ENCODE data around the gene KIAA0825.
A peak's percentile ranks its signal among the peaks of the same experiment; 100 is the strongest.

Gene KIAA0825

GRCh38 chr5:94473936-94474335 lies 144.5 kb downstream of the KIAA0825 start:
- no peak for DNase-seq (ENCODE audit: extremely low spot score)
- CTCF ChIA-PET = no interaction called here
- TF ChIP-seq CTBP1 (IDR thresholded peaks at IDR 0.05; ENCODE audit: borderline replicate concordance) (no peak), HDGF (IDR thresholded peaks at IDR 0.05; ENCODE audit: borderline replicate concordance) (no peak), PKNOX1 (IDR thresholded peaks at IDR 0.05) (no peak), FOXA1 (IDR thresholded peaks at IDR 0.05) (no peak), FOXK2 (IDR thresholded peaks at IDR 0.05) (no peak), SP1 (IDR thresholded peaks at IDR 0.05) (no peak), TARDBP (IDR thresholded peaks at IDR 0.05) (no peak), FOXM1 (IDR thresholded peaks at IDR 0.05; ENCODE audit: borderline replicate concordance) (no peak), ELF4 (IDR thresholded peaks at IDR 0.05) (no peak), L3MBTL2 (conservative IDR thresholded peaks at IDR 0.05) (no peak), ARNT (IDR thresholded peaks at IDR 0.05) (no peak), LEF1 (IDR thresholded peaks at IDR 0.05; ENCODE audit: borderline replicate concordance) (no peak), ZNF384 (IDR thresholded peaks at IDR 0.05) (no peak), BHLHE40 (IDR thresholded peaks at IDR 0.05; ENCODE audit: borderline replicate concordance) (no peak), NFRKB (IDR thresholded peaks at IDR 0.05) (no peak), SUZ12 (IDR thresholded peaks at IDR 0.05) (no peak)
- POLR2A ChIA-PET = no interaction called here

GRCh38 chr5:94471521-94471920 lies 146.9 kb downstream of the KIAA0825 start:
- DNase-seq (ENCODE audit: extremely low spot score) = no peak
- CTCF ChIA-PET = interaction anchor here (0.6 kb wide), 1 partner anchor 30 kb away, joined by 3 read pairs; no protein-coding TSS in a partner anchor
- no peak for TF ChIP-seq BHLHE40 (IDR thresholded peaks at IDR 0.05; ENCODE audit: borderline replicate concordance)
- no peak for TF ChIP-seq FOXM1 (IDR thresholded peaks at IDR 0.05; ENCODE audit: borderline replicate concordance)
- TF ChIP-seq LEF1 (IDR thresholded peaks at IDR 0.05; ENCODE audit: borderline replicate concordance) = no peak
- no peak for TF ChIP-seq ZNF384 (IDR thresholded peaks at IDR 0.05)
- TF ChIP-seq HDGF (IDR thresholded peaks at IDR 0.05; ENCODE audit: borderline replicate concordance) = no peak
- no peak for TF ChIP-seq ELF4 (IDR thresholded peaks at IDR 0.05)
- no peak for TF ChIP-seq FOXA1 (IDR thresholded peaks at IDR 0.05)
- TF ChIP-seq TARDBP (IDR thresholded peaks at IDR 0.05) = no peak
- no peak for TF ChIP-seq CTBP1 (IDR thresholded peaks at IDR 0.05; ENCODE audit: borderline replicate concordance)
- no peak for TF ChIP-seq NFRKB (IDR thresholded peaks at IDR 0.05)
- TF ChIP-seq ARNT (IDR thresholded peaks at IDR 0.05) = no peak
- TF ChIP-seq L3MBTL2 (conservative IDR thresholded peaks at IDR 0.05) = no peak
- TF ChIP-seq SUZ12 (IDR thresholded peaks at IDR 0.05) = no peak
- no peak for TF ChIP-seq FOXK2 (IDR thresholded peaks at IDR 0.05)
- TF ChIP-seq SP1 (IDR thresholded peaks at IDR 0.05) = no peak
- no peak for TF ChIP-seq PKNOX1 (IDR thresholded peaks at IDR 0.05)
- POLR2A ChIA-PET = no interaction called here

- CTCF ChIA-PET = no interaction called here
- POLR2A ChIA-PET = no interaction called here
- TF ChIP-seq FOXK2 (IDR thresholded peaks at IDR 0.05) = no peak
- TF ChIP-seq ELF4 (IDR thresholded peaks at IDR 0.05) = no peak
- no peak for TF ChIP-seq CTBP1 (IDR thresholded peaks at IDR 0.05; ENCODE audit: borderline replicate concordance)
- TF ChIP-seq ZNF384 (IDR thresholded peaks at IDR 0.05) = no peak
- no peak for TF ChIP-seq TARDBP (IDR thresholded peaks at IDR 0.05)
- TF ChIP-seq PKNOX1 (IDR thresholded peaks at IDR 0.05) = no peak
- TF ChIP-seq ARNT (IDR thresholded peaks at IDR 0.05) = no peak
- no peak for TF ChIP-seq L3MBTL2 (conservative IDR thresholded peaks at IDR 0.05)
- TF ChIP-seq NFRKB (IDR thresholded peaks at IDR 0.05) = no peak
- no peak for TF ChIP-seq HDGF (IDR thresholded peaks at IDR 0.05; ENCODE audit: borderline replicate concordance)
- no peak for TF ChIP-seq FOXA1 (IDR thresholded peaks at IDR 0.05)
- no peak for TF ChIP-seq SUZ12 (IDR thresholded peaks at IDR 0.05)
- no peak for TF ChIP-seq FOXM1 (IDR thresholded peaks at IDR 0.05; ENCODE audit: borderline replicate concordance)
- no peak for TF ChIP-seq BHLHE40 (IDR thresholded peaks at IDR 0.05; ENCODE audit: borderline replicate concordance)
- no peak for TF ChIP-seq LEF1 (IDR thresholded peaks at IDR 0.05; ENCODE audit: borderline replicate concordance)
- no peak for TF ChIP-seq SP1 (IDR thresholded peaks at IDR 0.05)
- DNase-seq (ENCODE audit: extremely low spot score) = no peak
Measured at GRCh38 chr5:94470802-94471201, 147.6 kb downstream of the KIAA0825 start.

GRCh38 chr5:94469894-94470329 lies 148.5 kb downstream of the KIAA0825 start:
- CTCF ChIA-PET = no interaction called here
- DNase-seq (ENCODE audit: extremely low spot score) = peak; percentile 49
- no peak for TF ChIP-seq ARNT (IDR thresholded peaks at IDR 0.05)
- no peak for TF ChIP-seq SUZ12 (IDR thresholded peaks at IDR 0.05)
- TF ChIP-seq TARDBP (IDR thresholded peaks at IDR 0.05) = no peak
- no peak for TF ChIP-seq NFRKB (IDR thresholded peaks at IDR 0.05)
- no peak for TF ChIP-seq FOXA1 (IDR thresholded peaks at IDR 0.05)
- TF ChIP-seq BHLHE40 (IDR thresholded peaks at IDR 0.05; ENCODE audit: borderline replicate concordance) = no peak
- TF ChIP-seq FOXM1 (IDR thresholded peaks at IDR 0.05; ENCODE audit: borderline replicate concordance) = no peak
- TF ChIP-seq HDGF (IDR thresholded peaks at IDR 0.05; ENCODE audit: borderline replicate concordance) = no peak
- no peak for TF ChIP-seq FOXK2 (IDR thresholded peaks at IDR 0.05)
- no peak for TF ChIP-seq SP1 (IDR thresholded peaks at IDR 0.05)
- TF ChIP-seq L3MBTL2 (conservative IDR thresholded peaks at IDR 0.05) = peak; percentile 36; the same call in 1 of the 2 replicates
- TF ChIP-seq CTBP1 (IDR thresholded peaks at IDR 0.05; ENCODE audit: borderline replicate concordance) = peak; percentile 73
- TF ChIP-seq PKNOX1 (IDR thresholded peaks at IDR 0.05) = peak; percentile 76
- POLR2A ChIA-PET = no interaction called here
